GM18867 (cell line): ENCODE results near the gene NIM1K.
A peak's percentile ranks its signal among the peaks of the same experiment; 100 is the strongest.
"Not testable (repeated sequence)": the region's sequence is repeated elsewhere in the genome, so short reads cannot be mapped to it uniquely, and the experiment has no call there.

Source experiments
- ATAC-seq: cut with Tn5 transposase; IDR thresholded peaks from one replicate; pipeline ENCODE4 v1.9.1; 2021; ENCODE audit warnings: mild to moderate bottlenecking, moderate library complexity; ENCODE audit not compliant: unreplicated experiment

NIM1K gene

GRCh38 chr5:43275391-43275790, 83.4 kb downstream of the NIM1K start:
- ATAC-seq = no peak

- ATAC-seq = no peak
These were observed 87.7 kb downstream of the NIM1K start for GRCh38 chr5:43279548-43280274.

GRCh38 chr5:43281840-43282658, 90.0 kb downstream of the NIM1K start:
- no peak for ATAC-seq

DNA sequence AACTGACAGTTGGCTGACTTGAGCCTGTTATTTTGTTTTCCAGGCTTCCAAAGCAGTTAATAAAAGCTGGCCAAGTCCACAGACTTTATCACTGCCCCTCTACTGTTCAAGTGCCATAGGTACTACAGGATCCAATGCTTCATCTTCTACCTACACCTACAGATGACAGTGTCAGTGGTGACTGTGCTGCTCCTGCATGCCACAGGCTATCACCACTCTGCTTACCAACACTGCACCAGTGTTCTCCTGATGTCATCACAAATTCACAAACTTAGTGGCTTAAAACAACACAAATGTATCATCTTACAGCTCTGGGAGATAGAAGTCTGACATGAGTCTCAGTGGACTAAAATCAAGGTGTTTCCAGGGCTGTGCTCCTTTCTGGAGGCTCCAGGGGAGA, 94.6 kb downstream of the NIM1K start:
- ATAC-seq = no peak

DNA sequence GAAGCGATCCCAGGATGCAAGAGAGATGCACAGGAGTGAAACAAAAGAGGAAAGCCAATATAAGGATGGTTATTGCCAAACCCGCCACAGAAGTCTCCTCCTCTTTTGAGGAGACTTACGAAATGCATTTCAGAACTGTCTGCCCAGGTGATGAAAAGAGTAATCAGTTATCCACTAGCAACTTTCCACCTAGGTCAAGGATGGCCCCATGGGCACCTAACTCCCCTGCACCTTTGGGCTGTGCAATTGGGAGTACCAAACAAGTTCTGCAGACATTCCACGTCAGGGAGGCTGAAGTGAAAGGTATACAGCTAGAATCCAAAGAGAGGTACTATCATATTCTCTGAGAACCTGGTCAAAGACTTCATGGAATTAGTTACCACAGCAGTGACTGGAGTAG, 95.5 kb downstream of the NIM1K start:
- no peak for ATAC-seq

DNA sequence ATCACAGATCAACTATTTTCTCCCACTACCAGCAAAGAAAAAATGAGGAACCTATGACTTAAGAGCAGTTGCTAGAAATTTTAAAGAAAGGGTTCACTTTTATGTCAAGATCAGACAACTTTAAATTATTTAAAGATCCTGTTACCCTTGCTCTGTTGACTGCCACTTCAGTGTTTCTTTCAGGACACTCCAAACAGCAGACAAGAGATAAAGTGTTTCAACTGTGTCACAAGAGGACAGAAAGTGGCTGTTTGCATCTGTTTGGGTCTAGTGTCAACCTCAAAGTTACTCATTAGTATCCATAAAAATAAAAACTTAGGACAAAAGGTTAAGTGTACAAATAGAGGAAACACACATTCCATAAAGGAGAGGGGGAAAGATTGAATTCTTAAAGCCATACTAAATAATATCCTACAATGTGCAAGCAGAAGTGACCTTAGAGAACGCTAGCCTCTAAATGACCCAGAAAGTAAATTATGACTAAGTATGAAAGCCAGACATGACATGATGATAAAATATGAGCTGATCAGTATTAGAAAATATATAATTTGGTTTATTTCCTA, 96.3 kb downstream of the NIM1K start:
- ATAC-seq = no peak

DNA sequence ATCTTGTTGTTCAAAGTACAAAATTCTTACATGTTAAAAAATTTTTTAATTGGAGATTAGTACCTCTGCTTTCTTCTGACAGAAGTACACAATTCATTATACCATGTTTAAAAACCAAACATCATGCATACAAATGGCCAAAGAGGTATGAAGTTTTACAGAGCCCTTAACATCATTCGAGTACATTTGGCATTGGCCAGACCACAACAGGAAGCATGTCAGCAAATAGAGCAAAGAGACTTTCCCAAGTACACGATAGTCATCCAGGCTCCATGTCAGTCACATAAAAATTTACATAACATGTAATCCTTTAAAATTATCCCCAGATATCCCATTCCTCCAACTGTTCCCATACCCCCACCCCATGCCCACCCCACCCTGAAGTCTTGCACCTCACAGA, 98.7 kb downstream of the NIM1K start:
- ATAC-seq = no peak

DNA sequence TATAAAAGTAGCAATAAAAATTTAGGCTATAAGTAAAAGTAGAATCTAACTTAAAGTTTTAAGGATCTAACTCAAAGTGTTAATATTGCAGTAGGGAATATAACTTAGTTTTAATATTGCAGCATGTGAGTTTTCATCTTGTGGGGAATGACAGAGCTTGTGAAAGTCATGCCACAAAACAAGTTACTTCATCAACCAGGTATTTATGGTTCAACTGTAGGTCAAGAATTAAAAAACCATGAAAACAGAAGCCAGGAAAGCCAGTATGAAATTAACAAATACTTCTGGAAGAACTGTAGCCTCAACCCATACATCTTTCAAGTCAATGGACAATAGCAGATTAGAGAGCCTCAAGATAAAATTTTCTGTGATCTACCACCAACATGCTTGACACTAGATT, 102.2 kb downstream of the NIM1K start:
- ATAC-seq = no peak

DNA sequence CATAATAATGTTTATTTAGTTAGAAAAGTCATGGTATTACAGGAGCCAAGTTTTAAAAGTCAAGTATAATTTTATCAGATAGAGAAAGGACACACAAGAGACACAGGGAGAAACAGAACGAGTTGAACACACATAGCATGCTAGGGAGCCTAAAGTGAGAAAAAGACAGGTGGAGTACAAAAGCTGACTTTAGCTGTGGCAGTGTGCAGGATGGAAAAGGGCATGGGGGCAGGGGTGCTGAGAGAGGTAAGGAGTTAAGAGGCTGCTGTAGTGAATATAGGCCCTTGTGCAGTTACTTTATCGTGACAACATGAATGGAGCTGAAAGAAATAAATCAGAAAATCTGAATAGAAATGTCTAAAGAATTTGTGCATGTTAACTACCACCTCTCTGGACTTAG, 103.2 kb downstream of the NIM1K start:
- no peak for ATAC-seq

DNA sequence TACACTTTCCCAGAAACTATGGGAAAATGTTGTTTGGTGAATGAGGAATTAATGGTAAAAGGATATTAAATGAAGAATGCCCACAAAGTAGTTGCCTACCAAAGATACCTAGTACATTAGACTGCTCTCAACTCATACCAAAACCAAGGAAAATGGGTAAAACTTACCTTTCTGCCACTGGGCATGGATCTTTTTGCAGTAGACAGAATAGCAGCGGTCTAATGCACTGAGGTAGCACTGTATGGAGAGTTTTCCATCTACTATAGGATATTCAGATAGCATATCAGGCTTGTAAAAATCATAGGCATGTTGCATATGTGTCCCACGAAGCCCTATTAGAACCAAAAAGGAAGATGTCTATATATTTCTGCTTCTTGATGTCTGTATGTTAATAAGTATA, 104.8 kb downstream of the NIM1K start:
- ATAC-seq = no peak

GRCh38 chr5:43298443-43298842, 106.4 kb downstream of the NIM1K start:
- no peak for ATAC-seq

DNA sequence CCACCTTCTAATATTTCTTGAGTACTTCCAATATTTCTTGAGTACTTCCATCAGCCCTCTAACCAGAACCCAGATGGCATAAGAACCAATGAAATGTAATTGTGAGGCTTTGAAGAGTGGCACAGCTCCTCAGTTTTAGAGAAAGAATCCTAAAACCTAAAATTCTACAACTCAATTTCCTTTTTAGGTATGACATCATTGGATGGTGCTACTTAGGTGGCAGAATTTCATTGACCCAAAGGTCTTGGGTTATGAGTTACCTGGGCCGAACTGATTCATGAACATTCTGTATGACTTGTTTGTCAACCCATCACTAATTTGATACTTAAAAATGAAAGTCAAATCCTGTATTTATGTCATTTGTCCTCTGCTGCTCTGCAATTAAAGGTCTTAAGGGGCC, 108.1 kb downstream of the NIM1K start:
- ATAC-seq = no peak

- ATAC-seq = no peak
These were observed 109.6 kb downstream of the NIM1K start for GRCh38 chr5:43301653-43302091.

DNA sequence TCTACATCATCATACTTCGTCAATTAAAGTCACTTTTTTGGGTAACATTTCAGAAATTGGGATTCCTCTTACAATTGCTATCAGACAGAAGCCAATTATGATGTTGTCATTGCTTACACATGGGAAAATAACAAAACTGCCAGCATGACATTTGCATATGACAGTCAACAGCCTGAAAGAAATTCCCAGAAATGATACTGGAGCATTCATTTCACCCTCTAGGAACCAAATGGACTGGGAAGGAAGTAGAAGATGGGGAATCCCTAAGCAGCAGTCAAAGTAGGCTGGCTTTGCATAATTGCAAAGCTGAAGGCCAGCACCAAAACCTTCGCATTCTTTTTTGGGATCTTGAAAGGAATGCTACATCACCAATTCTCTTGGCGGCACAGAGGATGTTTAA, 110.5 kb downstream of the NIM1K start:
- ATAC-seq = no peak

- no peak for ATAC-seq
These were observed 111.2 kb downstream of the NIM1K start for GRCh38 chr5:43303242-43303641.

- peak; percentile 56 for ATAC-seq
These were observed 112.5 kb downstream of the NIM1K start for GRCh38 chr5:43304525-43304924.

DNA sequence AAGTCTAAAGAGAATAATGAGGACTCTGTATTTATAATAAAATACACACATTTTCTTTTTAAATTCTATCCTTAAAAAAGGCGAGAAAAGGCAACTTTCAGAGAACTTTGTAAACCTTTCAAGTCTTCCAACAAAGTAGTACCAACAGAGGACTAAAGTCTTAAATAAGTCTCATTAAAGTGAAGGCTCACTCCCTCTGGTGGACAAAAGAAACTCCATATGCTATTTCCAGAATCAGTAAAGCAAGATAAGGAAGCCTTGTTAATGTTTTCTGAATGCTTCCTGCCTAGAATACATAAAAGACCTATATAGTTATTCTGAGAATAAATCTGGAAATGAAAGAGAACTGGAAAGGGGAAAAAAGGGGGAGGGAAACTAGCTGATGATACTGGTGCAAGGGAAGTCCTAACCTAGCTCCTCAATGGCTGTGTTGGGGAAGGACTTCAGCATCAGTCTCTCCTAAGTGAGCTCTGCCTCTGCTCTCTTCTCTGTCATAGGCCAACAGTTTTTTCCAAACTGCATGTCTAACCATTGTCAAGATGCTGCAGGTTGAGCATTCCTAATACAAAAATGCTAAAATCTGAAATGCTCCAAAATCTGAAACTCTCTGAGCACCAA, 114.0 kb downstream of the NIM1K start:
- ATAC-seq = peak; percentile 62

GRCh38 chr5:43306954-43307353, 114.9 kb downstream of the NIM1K start:
- ATAC-seq = not testable (repeated sequence)

- no peak for ATAC-seq
These were observed 117.1 kb downstream of the NIM1K start for GRCh38 chr5:43309122-43309521.

DNA sequence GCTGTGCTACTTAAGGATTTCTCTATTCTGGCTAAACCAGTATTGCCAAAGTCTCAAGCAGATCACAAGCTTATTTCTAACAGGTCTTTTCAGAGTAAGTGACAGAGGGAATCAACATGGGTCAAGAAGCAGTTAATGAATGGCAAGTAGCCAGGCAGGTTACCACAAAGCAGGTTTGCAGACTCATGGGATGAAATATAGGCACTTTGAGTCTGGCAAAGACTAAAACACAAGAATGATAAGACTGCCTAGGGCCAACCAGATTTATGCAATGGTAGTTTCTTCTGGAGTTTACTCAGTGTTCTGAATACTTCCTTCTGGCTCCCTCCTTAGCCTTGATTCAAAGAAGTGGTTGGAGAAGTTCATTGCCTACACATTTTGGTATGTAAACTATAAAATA, 117.6 kb downstream of the NIM1K start:
- ATAC-seq = no peak

- no peak for ATAC-seq
These were observed 120.1 kb downstream of the NIM1K start for GRCh38 chr5:43312076-43312661.
